Mucosa of descending colon (tissue), 3 donors: ENCODE results near the gene FGG. TPM values are rescaled to one million over a fixed set of nuclear protein-coding genes. Genes with fewer than 3 reads are reported as not detected.

Experiments
- ATAC-seq: fragments of 200-7000 bp; cut with Tn5 transposase; one replicate; pipeline ENCODE4 v1.9.1; 2020; ENCODE audit warnings: mild to moderate bottlenecking, moderate library complexity
- DNase-seq, 3 donors: peaks; one replicate each; pipeline ENCODE4 v3.0.0-alpha.2; 2020
- H3K36me3 ChIP-seq: fragments of 200-600 bp; one replicate; pipeline ENCODE4 v1.8.0; 2021; ENCODE audit warnings: low read depth, mild to moderate bottlenecking
- H3K4me1 ChIP-seq: fragments of 200-600 bp; one replicate; pipeline ENCODE4 v1.8.0; 2021; ENCODE audit warnings: low read depth, mild to moderate bottlenecking
- H3K4me3 ChIP-seq: fragments of 200-600 bp; one replicate; pipeline ENCODE4 v1.8.0; 2021; ENCODE audit warnings: mild to moderate bottlenecking
- H3K9me3 ChIP-seq: fragments of 200-600 bp; one replicate; pipeline ENCODE4 v1.8.0; 2021; ENCODE audit warnings: mild to moderate bottlenecking
- intact Hi-C, 2 donors: fragments of 100-400 bp; cut with DNase I in 1 of 2; cut with micrococcal nuclease in 1 of 2; formaldehyde crosslinking; loops; one replicate each; pipeline versions ENCODE4 v1.11.0 to v1.11.1; 2022; cut with DNase I, micrococcal nuclease
- total RNA-seq, 3 donors: library from RNA; stranded (reverse); fragmentation: NEBNext Ultra II Directional in 2 of 3; extraction: Animal tissue kit (Norgen Biotek cat#: 25700) in 2 of 3; gene quantifications; one replicate each; pipeline versions ENCODE4 v1.2.1 to v1.2.4, GENCODE V29; 2021 to 2023
- TF ChIP-seq, protein P1 (sequence below): fragments of 200-600 bp; IDR thresholded peaks from one replicate; pipeline ENCODE4 v1.8.0; 2022; ENCODE audit warnings: antibody characterized with exemption, mild to moderate bottlenecking
- donor health status: DM: no; HTN: no; CAD: no; lungs with moderate emphysema.
- donor health status: DM: no; HTN: no; CAD: no.
- donor health status: DM: no; HTN: yes; CAD: no.

Gene FGG
- total RNA-seq, 3 donors from 2014 or later = 0.69 TPM; not detected in 2

DNA sequence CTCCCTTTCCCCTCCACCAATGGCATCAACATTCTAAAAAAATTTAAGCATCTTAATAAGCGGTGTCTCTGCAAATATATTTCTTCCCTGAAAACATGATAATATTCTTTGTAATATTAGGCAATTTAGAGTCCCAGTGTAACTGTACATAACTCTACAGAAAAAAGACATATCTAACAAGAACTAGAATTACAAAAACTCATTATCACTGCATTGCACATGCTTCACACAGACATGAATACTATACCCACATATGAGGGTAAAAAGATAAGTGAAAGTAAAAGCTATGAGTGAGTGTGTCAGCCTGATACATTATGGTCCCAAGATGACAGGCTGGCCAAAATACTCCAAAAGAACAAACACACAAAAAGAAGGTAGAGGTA is 52.0 kb downstream of the FGG start:
- Histone ChIP-seq H3K36me3 (no peaks in the 10 kb centered on the region), H3K9me3 (no peaks in the 10 kb centered on the region), H3K4me3 (no peak overlapping the region), H3K4me1 (peaks cover 6% of the 10 kb centered on the region)
- intact Hi-C loops = no loop called here
- TF ChIP-seq, protein P1, sequence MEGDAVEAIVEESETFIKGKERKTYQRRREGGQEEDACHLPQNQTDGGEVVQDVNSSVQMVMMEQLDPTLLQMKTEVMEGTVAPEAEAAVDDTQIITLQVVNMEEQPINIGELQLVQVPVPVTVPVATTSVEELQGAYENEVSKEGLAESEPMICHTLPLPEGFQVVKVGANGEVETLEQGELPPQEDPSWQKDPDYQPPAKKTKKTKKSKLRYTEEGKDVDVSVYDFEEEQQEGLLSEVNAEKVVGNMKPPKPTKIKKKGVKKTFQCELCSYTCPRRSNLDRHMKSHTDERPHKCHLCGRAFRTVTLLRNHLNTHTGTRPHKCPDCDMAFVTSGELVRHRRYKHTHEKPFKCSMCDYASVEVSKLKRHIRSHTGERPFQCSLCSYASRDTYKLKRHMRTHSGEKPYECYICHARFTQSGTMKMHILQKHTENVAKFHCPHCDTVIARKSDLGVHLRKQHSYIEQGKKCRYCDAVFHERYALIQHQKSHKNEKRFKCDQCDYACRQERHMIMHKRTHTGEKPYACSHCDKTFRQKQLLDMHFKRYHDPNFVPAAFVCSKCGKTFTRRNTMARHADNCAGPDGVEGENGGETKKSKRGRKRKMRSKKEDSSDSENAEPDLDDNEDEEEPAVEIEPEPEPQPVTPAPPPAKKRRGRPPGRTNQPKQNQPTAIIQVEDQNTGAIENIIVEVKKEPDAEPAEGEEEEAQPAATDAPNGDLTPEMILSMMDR = no peak
- ATAC-seq (no peak), DNase-seq (no peak)

DNA sequence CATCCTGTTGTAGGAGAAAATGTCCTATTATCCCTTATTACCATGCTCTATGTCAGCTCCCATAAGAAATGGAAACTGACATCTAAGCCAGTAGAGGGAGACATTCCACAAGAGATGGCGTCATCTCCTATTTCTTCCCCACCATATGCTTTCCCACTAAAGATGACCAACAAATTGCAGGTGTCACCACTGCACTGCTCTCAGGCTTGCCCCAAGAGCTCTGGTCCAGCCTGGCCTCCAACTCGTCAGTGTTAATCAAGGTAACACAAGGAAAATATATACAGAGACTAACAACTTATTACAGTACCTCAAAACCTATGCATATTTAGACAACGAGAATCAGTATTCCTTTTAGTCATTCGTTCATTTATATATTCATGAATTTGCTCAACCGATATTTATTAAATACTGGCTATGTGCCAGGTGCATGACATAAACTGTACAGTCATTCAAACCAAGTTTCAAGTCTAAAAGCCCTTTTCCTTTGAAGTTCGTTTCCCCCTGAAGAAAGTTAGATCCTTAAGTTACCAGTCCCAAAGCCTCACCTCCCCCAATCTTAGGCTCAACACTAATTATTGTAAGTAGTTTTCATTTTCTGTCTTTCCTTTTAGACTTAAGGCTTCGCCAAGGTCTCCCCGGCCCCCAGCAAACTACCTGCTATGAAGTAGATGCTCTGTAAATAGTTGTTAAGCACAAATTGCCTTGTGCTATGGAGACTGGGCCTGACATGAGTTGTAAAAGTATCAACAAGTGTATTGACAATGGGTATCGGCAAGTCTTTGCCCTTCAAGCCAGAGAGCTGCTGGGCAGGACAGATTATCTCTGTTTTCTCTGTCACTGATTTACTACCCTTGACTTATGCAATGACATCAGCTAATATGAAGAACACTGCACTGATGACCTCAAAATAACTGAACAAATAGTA is 52.7 kb downstream of the FGG start:
- ATAC-seq = peak; percentile 94
- intact Hi-C loops = loop anchor here (2.0 to 10.0 kb wide), 2 partner anchors 59 to 65 kb away; no protein-coding TSS in a partner anchor
- no peaks in the 10 kb centered on the region for H3K9me3 ChIP-seq

DNA sequence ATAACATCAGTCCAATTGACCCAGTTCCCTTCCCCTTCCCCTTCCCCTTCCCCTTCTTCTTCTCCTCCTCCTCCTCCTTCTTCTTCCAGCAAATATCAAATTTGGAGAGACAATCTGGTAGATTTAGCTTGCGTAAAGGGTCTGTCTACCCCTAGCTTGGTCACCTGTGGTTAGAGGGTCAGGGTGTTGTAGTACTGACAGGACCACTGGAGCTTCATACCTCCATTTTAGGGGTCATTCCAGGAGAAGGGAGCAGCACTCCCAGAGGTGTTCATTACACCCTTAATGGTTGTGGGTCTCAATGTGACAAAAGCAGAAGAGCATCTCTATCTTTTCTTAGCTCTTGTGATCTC is 53.3 kb downstream of the FGG start:
- intact Hi-C loops = loop anchor here (2.0 to 10.0 kb wide), 2 partner anchors 60 to 66 kb away; no protein-coding TSS in a partner anchor

More for the DNA sequence above, 52.7 kb downstream of the FGG start:
- DNase-seq = peak in 2 of 3 donors; percentile 32 to 48
- Histone ChIP-seq H3K36me3 (no peaks in the 10 kb centered on the region), H3K4me3 (no peak overlapping the region), H3K4me1 (peaks cover 6% of the 10 kb centered on the region)
- TF ChIP-seq, protein P1 = no peak

More for the DNA sequence above, 53.3 kb downstream of the FGG start:
- Histone ChIP-seq H3K4me3 (no peak overlapping the region), H3K36me3 (no peaks in the 10 kb centered on the region), H3K9me3 (no peaks in the 10 kb centered on the region), H3K4me1 (peaks cover 6% of the 10 kb centered on the region)
- ATAC-seq (no peak), DNase-seq (no peak)
- TF ChIP-seq, protein P1 = no peak

Other genes starting within 250 kb of the FGG start
- gene DCHS2, start 120.9 kb downstream of the FGG start, total RNA-seq = 1 to 10 TPM in 2 of 3 donors, under 1 TPM in 1; 0.58 to 9.6 (median 1.1) TPM
- gene PLRG1, start 62.3 kb downstream of the FGG start, total RNA-seq = 10 to 100 TPM; 58.1 to 69.4 (median 63.1) TPM
- gene FGB, start 49.6 kb downstream of the FGG start, total RNA-seq = 1 to 10 TPM in 1 of 3 donors, under 1 TPM in 1, not detected in 1; 0.63 to 1.0 TPM
- gene FGA, start 21.9 kb downstream of the FGG start, total RNA-seq = under 1 TPM in 1 of 3 donors, not detected in 2; 0.84 TPM
- gene LRAT, start 131.3 kb upstream of the FGG start, total RNA-seq = 1 to 10 TPM in 1 of 3 donors, under 1 TPM in 2; 0.14 to 3.2 (median 0.17) TPM
- gene RBM46, start 168.6 kb upstream of the FGG start, total RNA-seq = not detected